G401.6 (cell line): Measurements from ENCODE around the gene GAL3ST1.
"Not testable (repeated sequence)": the region's sequence is repeated elsewhere in the genome, so short reads cannot be mapped to it uniquely, and the experiment has no call there.

Experiments
- FAIRE-seq: peaks from 2 replicates; lab custom pipeline; 2012; peaks lifted over from hg19 to GRCh38; lab: Jason Lieb, UNC

GAL3ST1 gene

GRCh38 chr22:30596886-30597285 is 22.4 kb upstream of the GAL3ST1 start:
- FAIRE-seq, result no peak

GRCh38 chr22:30596199-30596598 is 21.7 kb upstream of the GAL3ST1 start:
- no peak for FAIRE-seq

GRCh38 chr22:30592360-30592713 is 17.9 kb upstream of the GAL3ST1 start:
- not testable (repeated sequence) for FAIRE-seq

GRCh38 chr22:30591588-30592359 is 17.3 kb upstream of the GAL3ST1 start, which contains the start of gene PES1:
Gene PES1 (minus strand): TSS chr22:30591910. CDS start chr22:30591833, 77 bp downstream.
- FAIRE-seq, result peak; percentile 99

GRCh38 chr22:30591191-30591587 is 16.7 kb upstream of the GAL3ST1 start:
- no peak for FAIRE-seq

- FAIRE-seq, result no peak
Measured at GRCh38 chr22:30586414-30586813, 11.9 kb upstream of the GAL3ST1 start.

GRCh38 chr22:30584441-30584840 is 10.0 kb upstream of the GAL3ST1 start:
- no peak for FAIRE-seq

GRCh38 chr22:30582788-30583545 is 8.5 kb upstream of the GAL3ST1 start:
- no peak for FAIRE-seq

GRCh38 chr22:30582051-30582450 is 7.6 kb upstream of the GAL3ST1 start:
- FAIRE-seq, result no peak

- no peak for FAIRE-seq
Measured at GRCh38 chr22:30580896-30581295, 6.4 kb upstream of the GAL3ST1 start.

- no peak for FAIRE-seq
Measured at GRCh38 chr22:30578481-30578880, 4.0 kb upstream of the GAL3ST1 start.

GRCh38 chr22:30575859-30576258 is 1.4 kb upstream of the GAL3ST1 start:
- no peak for FAIRE-seq

GRCh38 chr22:30574997-30575671 is 669 bp upstream of the GAL3ST1 start:
- FAIRE-seq, result no peak

GRCh38 chr22:30573594-30574094 is 821 bp downstream of the GAL3ST1 start:
- no peak for FAIRE-seq

GRCh38 chr22:30572840-30573593 is 1.4 kb downstream of the GAL3ST1 start:
- FAIRE-seq, result no peak

GRCh38 chr22:30572210-30572609 is 2.3 kb downstream of the GAL3ST1 start:
- FAIRE-seq, result no peak

GRCh38 chr22:30569674-30570202 is 4.7 kb downstream of the GAL3ST1 start:
- FAIRE-seq, result no peak

GRCh38 chr22:30568137-30568805 is 6.2 kb downstream of the GAL3ST1 start:
- FAIRE-seq, result no peak

- FAIRE-seq, result not testable (repeated sequence)
Measured at GRCh38 chr22:30567277-30567676, 7.2 kb downstream of the GAL3ST1 start.

- no peak for FAIRE-seq
Measured at GRCh38 chr22:30566125-30566524, 8.3 kb downstream of the GAL3ST1 start.

- FAIRE-seq, result no peak
Measured at GRCh38 chr22:30565341-30565740, 9.1 kb downstream of the GAL3ST1 start.
